RPMI7951 (cell line): ENCODE data around the gene EGFL8. TPM values are rescaled to one million over a fixed set of nuclear protein-coding genes. Genes with fewer than 3 reads are reported as not detected.

Source experiments
- DNase-seq: peaks from one replicate; pipeline ENCODE4 v3.0.0-alpha.2; 2012; ENCODE audit warnings: low read depth
- total RNA-seq: library from RNA; depleted of rRNA; stranded (reverse); fragments of >200 nt; shearing (Covaris generic); gene quantifications from 2 replicates; pipeline ENCODE4 v1.2.3, GENCODE V29; 2014

EGFL8 gene
- total RNA-seq, 1 experiment from 2014 or later = 2.8 TPM

GRCh38 chr6:32167761-32168262 is 3.4 kb downstream of the EGFL8 start:
- DNase-seq = no peak

GRCh38 chr6:32168350-32168749 is 4.0 kb downstream of the EGFL8 start:
- no peak for DNase-seq

- DNase-seq = peak; percentile 26
Measured at GRCh38 chr6:32168807-32169591, 4.6 kb downstream of the EGFL8 start.

GRCh38 chr6:32170294-32170693 is 5.9 kb downstream of the EGFL8 start:
- DNase-seq = peak; percentile 33

GRCh38 chr6:32171234-32171633 is 6.8 kb downstream of the EGFL8 start:
- no peak for DNase-seq

- DNase-seq = no peak
Measured at GRCh38 chr6:32173051-32173727, 8.8 kb downstream of the EGFL8 start.

GRCh38 chr6:32174416-32174815 is 10.0 kb downstream of the EGFL8 start:
- no peak for DNase-seq

GRCh38 chr6:32175322-32175710 is 10.9 kb downstream of the EGFL8 start:
- no peak for DNase-seq

- DNase-seq = peak; percentile 98
Measured at GRCh38 chr6:32175711-32176475, 11.5 kb downstream of the EGFL8 start, which contains the start of gene AGPAT1. TSS of gene AGPAT1 (minus strand) at chr6:32176084. CDS start at chr6:32171496, 4,588 bp downstream.

GRCh38 chr6:32176476-32177182 is 12.2 kb downstream of the EGFL8 start:
- DNase-seq = peak; percentile 68

- DNase-seq = no peak
Measured at GRCh38 chr6:32177183-32177787, 12.9 kb downstream of the EGFL8 start.

GRCh38 chr6:32177788-32178546 is 13.6 kb downstream of the EGFL8 start, which contains the start of gene RNF5:
TSS of gene RNF5 (plus strand) at chr6:32178405. CDS start at chr6:32178512, 107 bp downstream.
- peak; percentile 100 for DNase-seq

GRCh38 chr6:32178547-32179440 is 14.4 kb downstream of the EGFL8 start:
- DNase-seq = no peak

- no peak for DNase-seq
Measured at GRCh38 chr6:32179766-32180405, 15.5 kb downstream of the EGFL8 start.

GRCh38 chr6:32181148-32181702 is 16.8 kb downstream of the EGFL8 start:
- no peak for DNase-seq

GRCh38 chr6:32181915-32182529 is 17.6 kb downstream of the EGFL8 start:
- no peak for DNase-seq

- DNase-seq = no peak
Measured at GRCh38 chr6:32182555-32182981, 18.2 kb downstream of the EGFL8 start.

GRCh38 chr6:32183030-32183429 is 18.6 kb downstream of the EGFL8 start:
- DNase-seq = no peak
